ENCODE results near the gene SOX5.

SOX5 gene

DNA sequence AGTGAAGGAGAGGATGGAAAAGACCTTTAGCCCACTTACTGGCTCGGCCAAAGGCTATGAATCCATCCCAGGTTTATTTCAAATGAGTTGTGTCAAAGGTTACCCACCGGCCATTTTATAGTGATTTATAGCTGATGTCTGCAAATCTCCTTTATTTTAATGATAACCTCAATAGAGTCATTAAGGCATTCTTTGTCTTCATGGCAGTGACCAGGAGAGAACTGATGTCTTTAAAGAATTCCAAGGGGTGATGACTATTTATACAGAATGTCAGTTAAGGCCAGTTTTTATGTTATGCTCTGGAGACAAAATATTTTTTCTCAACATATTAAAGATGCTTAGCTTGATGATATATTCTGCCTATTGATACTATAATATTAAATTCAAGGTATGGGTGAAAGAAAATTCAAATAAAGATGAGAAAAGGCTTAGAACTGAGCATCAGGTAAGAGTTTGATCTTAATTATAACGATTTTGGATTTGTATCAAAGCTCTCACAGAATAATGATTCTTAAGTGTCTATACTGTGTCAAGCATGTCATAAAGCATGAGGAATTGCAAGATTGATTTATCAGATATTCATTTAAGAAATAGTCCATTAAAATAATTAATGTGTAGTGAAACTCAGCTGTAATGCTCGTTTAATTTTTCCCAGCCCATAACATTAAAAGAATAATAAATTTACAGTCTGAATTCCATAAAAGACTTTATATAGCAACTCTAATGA, 361.5 kb downstream of the SOX5 start:
- no peaks in the 10 kb centered on the region for H3K4me1 Mint-ChIP-seq
- H3K27me3 Mint-ChIP-seq (ENCODE audit: low read depth): no peaks in the 10 kb centered on the region
- no peak overlapping the region for H3K27ac Mint-ChIP-seq
- H3K36me3 Mint-ChIP-seq (ENCODE audit: low read depth): no peaks in the 10 kb centered on the region
- TF ChIP-seq CTCF (IDR thresholded peaks at IDR 0.05; ENCODE audit: unreplicated experiment in 3 of 3): no peak
- no peak overlapping the region for H3K4me3 Mint-ChIP-seq
- H3K9me3 Mint-ChIP-seq: no peaks in the 10 kb centered on the region

GRCh38 chr12:23585782-23586163, 363.7 kb downstream of the SOX5 start:
- H3K4me3 Mint-ChIP-seq: no peak overlapping the region
- H3K27ac Mint-ChIP-seq: peak overlapping the region in 1 of 3 experiments; percentile 23
- no peaks in the 10 kb centered on the region for H3K27me3 Mint-ChIP-seq (ENCODE audit: low read depth)
- no peaks in the 10 kb centered on the region for H3K9me3 Mint-ChIP-seq
- no peaks in the 10 kb centered on the region for H3K4me1 Mint-ChIP-seq
- no peak for TF ChIP-seq CTCF (IDR thresholded peaks at IDR 0.05; ENCODE audit: unreplicated experiment in 3 of 3)
- no peaks in the 10 kb centered on the region for H3K36me3 Mint-ChIP-seq (ENCODE audit: low read depth)

DNA sequence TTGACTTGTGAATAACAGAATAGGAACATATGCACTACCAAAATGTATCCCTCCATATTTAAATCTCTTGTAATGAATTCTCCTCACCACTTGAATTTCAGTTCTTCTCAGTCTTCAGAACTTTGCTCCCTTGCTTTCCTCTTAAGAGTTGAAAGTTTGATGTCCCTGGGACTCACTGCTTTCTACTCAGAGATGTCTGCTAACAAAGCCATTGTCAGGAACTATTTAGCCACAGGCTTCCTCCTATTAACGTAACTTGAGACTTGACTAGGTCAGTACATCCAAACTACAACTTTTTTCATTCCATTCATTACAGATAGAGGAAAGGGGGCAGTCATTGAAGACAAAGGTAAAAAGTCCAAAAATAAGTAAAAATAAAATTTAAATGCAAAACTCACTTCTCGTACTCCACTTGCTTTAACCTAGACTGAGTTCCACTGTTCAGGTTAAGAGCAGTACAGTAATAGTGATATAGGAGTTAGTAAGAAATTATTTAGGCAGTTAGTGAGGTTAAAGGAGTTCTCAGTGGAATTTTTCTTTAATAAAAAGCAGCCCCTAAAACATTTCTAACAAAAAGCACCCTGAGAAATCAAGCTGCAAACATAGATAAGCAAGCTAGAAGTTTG, 364.2 kb downstream of the SOX5 start:
- no peak overlapping the region for H3K4me3 Mint-ChIP-seq
- H3K36me3 Mint-ChIP-seq (ENCODE audit: low read depth): no peaks in the 10 kb centered on the region
- no peak for TF ChIP-seq CTCF (IDR thresholded peaks at IDR 0.05; ENCODE audit: unreplicated experiment in 3 of 3)
- H3K27ac Mint-ChIP-seq: peak overlapping the region in 2 of 3 experiments; percentile 13 to 72
- H3K4me1 Mint-ChIP-seq: no peaks in the 10 kb centered on the region
- no peaks in the 10 kb centered on the region for H3K9me3 Mint-ChIP-seq
- H3K27me3 Mint-ChIP-seq (ENCODE audit: low read depth): no peaks in the 10 kb centered on the region

GRCh38 chr12:23581913-23582312, 367.6 kb downstream of the SOX5 start:
- Mint-ChIP-seq H3K27ac (no peak overlapping the region), H3K36me3 (ENCODE audit: low read depth) (no peaks in the 10 kb centered on the region), H3K9me3 (no peaks in the 10 kb centered on the region), H3K27me3 (ENCODE audit: low read depth) (no peaks in the 10 kb centered on the region), H3K4me3 (no peak overlapping the region), H3K4me1 (no peaks in the 10 kb centered on the region)
- TF ChIP-seq CTCF (IDR thresholded peaks at IDR 0.05; ENCODE audit: unreplicated experiment in 3 of 3): no peak

- TF ChIP-seq CTCF (IDR thresholded peaks at IDR 0.05; ENCODE audit: unreplicated experiment in 3 of 3): no peak
- no peak overlapping the region for H3K27ac Mint-ChIP-seq
- no peaks in the 10 kb centered on the region for H3K4me1 Mint-ChIP-seq
- H3K27me3 Mint-ChIP-seq (ENCODE audit: low read depth): no peaks in the 10 kb centered on the region
- H3K9me3 Mint-ChIP-seq: no peaks in the 10 kb centered on the region
- H3K4me3 Mint-ChIP-seq: no peak overlapping the region
- peaks cover 4% of the 10 kb centered on the region for H3K36me3 Mint-ChIP-seq (ENCODE audit: low read depth)
Measured at GRCh38 chr12:23579257-23579656, 370.2 kb downstream of the SOX5 start.

GRCh38 chr12:23576372-23576771, 373.1 kb downstream of the SOX5 start:
- Mint-ChIP-seq H3K9me3 (no peaks in the 10 kb centered on the region), H3K27ac (no peak overlapping the region), H3K4me1 (no peaks in the 10 kb centered on the region), H3K4me3 (no peak overlapping the region), H3K36me3 (ENCODE audit: low read depth) (peaks cover 14% of the 10 kb centered on the region), H3K27me3 (ENCODE audit: low read depth) (no peaks in the 10 kb centered on the region)
- no peak for TF ChIP-seq CTCF (IDR thresholded peaks at IDR 0.05; ENCODE audit: unreplicated experiment in 3 of 3)
